GM19467 (cell line): ENCODE measurements around the gene EGFR.

Experiments used
- ATAC-seq: cut with Tn5 transposase; IDR thresholded peaks from one replicate; pipeline ENCODE4 v1.9.1; 2021; ENCODE audit warnings: mild to moderate bottlenecking, moderate library complexity; ENCODE audit not compliant: unreplicated experiment

Gene EGFR

GRCh38 chr7:55185941-55186609 lies 167.3 kb downstream of the EGFR start:
- ATAC-seq: no peak

GRCh38 chr7:55187701-55188491 lies 169.1 kb downstream of the EGFR start:
- no peak for ATAC-seq

GRCh38 chr7:55188590-55189138 lies 169.8 kb downstream of the EGFR start:
- no peak for ATAC-seq

GRCh38 chr7:55189146-55189766 lies 170.4 kb downstream of the EGFR start:
- ATAC-seq: no peak

- no peak for ATAC-seq
Measured at GRCh38 chr7:55189878-55190436, 171.1 kb downstream of the EGFR start.

GRCh38 chr7:55190511-55191160 lies 171.8 kb downstream of the EGFR start:
- ATAC-seq: no peak

GRCh38 chr7:55191161-55191925 lies 172.5 kb downstream of the EGFR start:
- ATAC-seq: no peak

GRCh38 chr7:55191926-55192692 lies 173.3 kb downstream of the EGFR start:
- no peak for ATAC-seq

GRCh38 chr7:55192723-55193122 lies 173.9 kb downstream of the EGFR start:
- ATAC-seq: no peak

GRCh38 chr7:55193245-55193644 lies 174.4 kb downstream of the EGFR start:
- ATAC-seq: no peak

- no peak for ATAC-seq
Measured at GRCh38 chr7:55194522-55194921, 175.7 kb downstream of the EGFR start.

- ATAC-seq: no peak
Measured at GRCh38 chr7:55198634-55199392, 180.0 kb downstream of the EGFR start.

GRCh38 chr7:55199418-55199817 lies 180.6 kb downstream of the EGFR start:
- ATAC-seq: no peak

GRCh38 chr7:55200441-55200840 lies 181.6 kb downstream of the EGFR start:
- ATAC-seq: no peak

GRCh38 chr7:55202150-55202913 lies 183.5 kb downstream of the EGFR start:
- ATAC-seq: no peak

- no peak for ATAC-seq
Measured at GRCh38 chr7:55203300-55203699, 184.5 kb downstream of the EGFR start.

GRCh38 chr7:55205124-55205955 lies 186.5 kb downstream of the EGFR start:
- ATAC-seq: no peak
